Panc1 (cell line): ENCODE measurements around the gene CETN1.

Experiments used
- CTCF ChIP-seq: fragments of 450-650 bp; IDR thresholded peaks from 2 replicates; pipeline ENCODE4 v1.5.1; 2017; ENCODE audit warnings: mild to moderate bottlenecking
- POLR2AphosphoS5 ChIP-seq: IDR thresholded peaks from 2 replicates; pipeline ENCODE4 v1.6.1; 2012; ENCODE audit warnings: mild to moderate bottlenecking, low read depth, low read length, moderate library complexity
- REST ChIP-seq, 2 experiments: IDR thresholded peaks; 2 replicates each; pipeline ENCODE4 v1.6.1; 2011 to 2012; ENCODE audit warnings: low read depth in 2 of 2, control low read depth in 1 of 2, low read length in 1 of 2, mild to moderate bottlenecking in 1 of 2, moderate library complexity in 1 of 2; ENCODE audit not compliant: insufficient read depth in 1 of 2
- SIN3A ChIP-seq: IDR thresholded peaks from 2 replicates; pipeline ENCODE4 v1.6.1; 2012; ENCODE audit warnings: low read depth, mild to moderate bottlenecking, low read length, moderate library complexity, borderline replicate concordance; ENCODE audit not compliant: insufficient read depth
- TCF7L2 ChIP-seq: IDR thresholded peaks from 2 replicates; pipeline ENCODE4 v1.6.1; 2011; ENCODE audit warnings: mild to moderate bottlenecking, low read depth, low read length, inconsistent platforms

GRCh38 chr18:600107-600506 is 19.9 kb downstream of the CETN1 start:
- TF ChIP-seq TCF7L2, result no peak
- no peak for TF ChIP-seq CTCF
- TF ChIP-seq REST (IDR thresholded peaks at IDR 0.05; ENCODE audit: insufficient read depth in 1 of 2, low read depth in 2 of 2, low read length in 1 of 2), result no peak
- no peak for TF ChIP-seq SIN3A
- no peak for TF ChIP-seq POLR2AphosphoS5
